Measurements from ENCODE around the gene HIC1.

Gene HIC1

DNA sequence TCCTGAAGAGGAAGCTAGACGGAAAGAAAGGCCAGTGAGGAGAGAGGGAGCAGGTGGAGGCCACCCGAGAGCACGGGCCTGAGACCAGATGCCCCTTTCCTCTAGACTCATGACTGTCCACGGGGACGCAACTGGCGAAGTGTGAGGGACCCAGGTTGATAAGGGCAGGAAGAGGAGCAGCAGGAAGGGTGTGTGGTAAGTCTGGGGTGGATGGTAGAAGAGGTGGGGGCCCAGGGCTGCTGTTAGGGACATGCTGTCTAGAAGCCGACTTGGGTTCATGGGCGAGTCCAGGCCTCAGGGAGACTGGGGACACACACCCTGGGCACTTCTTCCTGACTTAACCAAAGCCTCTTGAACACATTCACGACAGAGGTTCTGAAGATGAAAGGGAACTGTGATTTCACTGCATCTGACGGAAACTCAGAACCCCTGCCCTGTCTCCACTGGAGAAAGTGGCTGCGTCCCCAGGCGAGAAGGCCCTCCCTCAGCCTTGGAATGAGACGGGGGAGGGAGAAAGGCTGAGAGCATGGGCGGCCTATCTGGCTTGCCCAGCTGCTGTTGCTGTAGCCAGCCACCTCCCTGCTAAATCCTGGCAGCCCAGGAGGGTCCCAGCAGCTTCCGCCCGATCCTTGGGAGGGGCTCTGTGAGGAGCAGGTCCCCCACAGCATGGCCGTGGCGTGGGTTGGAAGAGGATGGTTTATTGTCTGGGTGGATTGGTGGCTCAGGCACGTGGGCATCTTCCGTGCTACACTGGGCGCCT, 6.0 kb downstream of the HIC1 start:
- peak; percentile 50 for DNase-seq (ENCODE audit: low read depth)

DNA sequence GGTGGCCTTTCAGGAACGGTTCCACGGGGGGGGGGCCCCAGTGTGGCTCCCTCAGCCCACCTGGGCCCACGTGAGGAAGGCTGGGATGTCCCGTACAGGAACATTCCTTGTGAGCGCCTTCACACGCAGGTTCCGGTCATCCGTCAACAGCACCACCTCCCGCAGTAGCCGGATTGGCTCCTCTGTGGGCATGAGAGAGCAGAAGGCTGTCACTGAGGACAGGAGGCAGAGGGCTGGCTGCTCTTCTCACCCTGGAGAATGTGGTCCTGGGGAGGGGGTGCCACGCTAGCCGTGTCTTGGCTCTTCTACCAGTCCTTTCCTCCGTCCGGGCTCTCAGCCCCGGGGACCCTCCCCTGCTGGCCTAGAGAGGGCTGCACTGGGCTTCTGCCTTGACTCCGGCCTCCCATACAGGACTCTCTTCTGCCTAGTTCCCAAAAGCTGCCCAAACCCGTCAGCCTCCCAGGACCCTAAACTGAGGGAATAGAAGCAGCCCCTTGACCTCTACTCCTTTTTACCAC, 6.6 kb downstream of the HIC1 start:
- DNase-seq (ENCODE audit: low read depth) = no peak

DNA sequence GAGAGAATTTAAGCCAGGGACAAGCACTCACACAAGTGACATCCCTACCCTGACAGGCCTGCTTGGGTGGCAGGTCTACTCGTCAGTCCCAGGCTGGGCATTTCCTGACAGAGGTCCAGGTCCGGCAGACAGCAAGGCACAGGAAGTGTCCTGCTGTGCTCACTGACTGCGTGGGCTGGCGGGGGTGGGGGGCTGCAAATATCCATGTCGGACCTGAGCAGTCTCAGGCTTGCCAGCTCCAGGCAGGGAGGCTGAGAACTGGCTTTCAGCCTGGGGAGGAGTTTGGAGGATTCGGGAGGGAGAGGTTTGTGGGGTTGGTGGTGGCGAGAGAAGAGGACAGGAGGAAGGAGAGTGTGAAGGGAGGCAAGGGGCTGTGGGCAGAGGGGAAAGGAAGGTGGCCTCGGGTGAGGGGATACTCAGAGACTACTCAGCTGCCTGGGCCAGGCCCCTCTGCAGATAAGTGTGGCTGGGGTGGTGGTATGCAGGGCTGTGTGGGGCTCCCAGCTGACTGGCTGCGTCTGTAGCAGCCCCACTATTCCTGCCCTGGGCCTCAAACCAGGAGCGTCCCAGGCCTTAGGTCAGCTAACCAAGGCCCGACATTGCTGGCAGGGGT, 7.8 kb downstream of the HIC1 start:
- DNase-seq (ENCODE audit: low read depth) = peak; percentile 59

DNA sequence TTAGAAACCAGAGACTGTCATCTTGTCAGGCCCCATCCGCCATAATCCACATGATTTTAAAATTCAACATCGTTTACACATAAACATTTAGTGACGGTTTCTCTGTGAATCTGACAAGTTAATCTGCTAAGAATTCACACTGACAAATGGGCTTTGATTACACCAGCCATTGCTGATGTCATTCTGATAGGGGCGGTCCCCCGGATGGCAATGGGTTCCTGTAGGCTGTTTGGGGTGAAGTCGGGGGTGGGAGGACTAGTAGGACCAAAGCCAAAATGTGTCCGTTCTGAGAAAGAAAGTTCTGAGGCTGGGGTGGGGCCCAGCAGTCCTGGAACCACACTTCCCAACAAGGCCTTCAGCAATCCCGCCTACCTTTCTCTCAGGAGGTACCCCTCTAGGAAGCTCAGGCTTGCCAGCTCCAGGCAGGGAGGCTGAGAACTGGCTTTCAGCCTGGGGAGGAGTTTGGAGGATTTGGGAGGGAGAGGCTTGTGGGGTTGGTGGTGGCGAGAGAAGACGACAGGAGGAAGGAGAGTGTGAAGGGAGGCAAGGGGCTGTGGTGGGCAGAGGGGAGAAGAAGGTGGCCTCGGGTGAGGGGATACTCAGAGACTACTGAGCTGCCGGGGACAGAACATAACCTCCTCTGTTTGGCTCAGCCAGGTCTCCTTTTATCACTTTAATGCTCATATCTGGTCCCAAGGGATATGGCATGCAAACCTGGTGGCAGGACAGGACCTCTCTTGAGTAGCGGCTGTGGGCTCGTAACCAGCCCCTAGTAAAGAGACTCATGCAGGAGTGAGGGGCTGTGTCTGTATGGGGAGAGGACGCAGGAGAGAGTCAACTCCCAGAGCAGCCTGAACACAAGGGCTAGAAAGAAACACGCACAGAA, 8.6 kb downstream of the HIC1 start:
- DNase-seq (ENCODE audit: low read depth) = peak; percentile 95

DNA sequence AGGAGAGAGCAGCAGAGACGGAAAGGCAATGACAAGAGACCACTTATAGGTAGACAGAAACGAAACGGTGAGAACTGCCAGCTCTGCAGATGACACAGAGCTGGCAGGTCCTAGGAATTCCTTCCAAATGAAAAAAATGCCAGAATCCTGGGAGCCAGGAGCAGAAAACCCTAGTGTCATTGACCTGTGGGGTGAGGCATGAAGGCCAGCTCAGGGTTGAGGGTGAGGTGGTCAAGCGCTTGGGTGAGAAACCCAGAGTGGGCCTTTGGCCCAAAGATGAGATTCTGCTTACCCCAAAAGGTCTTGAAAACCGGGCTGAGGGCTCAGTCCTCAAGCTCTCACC, 9.2 kb downstream of the HIC1 start:
- no peak for DNase-seq (ENCODE audit: low read depth)

DNA sequence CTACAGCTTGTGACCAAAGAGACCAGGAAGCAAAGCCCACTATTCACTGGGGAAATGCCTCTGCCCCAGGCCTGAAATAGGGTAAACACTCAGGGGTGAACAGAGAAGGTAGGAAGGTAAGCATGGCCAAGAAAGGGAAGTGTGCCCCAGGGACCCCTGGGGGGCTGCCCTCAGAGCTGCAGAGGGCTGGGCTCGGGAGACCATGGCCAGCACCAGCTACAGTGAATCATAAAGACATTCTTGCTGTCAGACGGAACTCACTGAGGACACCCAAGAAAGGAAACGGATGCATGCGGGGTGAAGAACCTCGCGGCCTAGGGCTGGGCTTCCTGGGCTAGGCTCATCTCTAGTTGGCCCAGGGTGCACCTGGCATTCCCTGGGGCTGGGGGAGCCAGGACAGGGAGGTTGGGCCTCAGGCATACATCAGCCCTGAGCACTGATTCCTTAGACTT, 9.6 kb downstream of the HIC1 start:
- peak; percentile 74 for DNase-seq (ENCODE audit: low read depth)

DNA sequence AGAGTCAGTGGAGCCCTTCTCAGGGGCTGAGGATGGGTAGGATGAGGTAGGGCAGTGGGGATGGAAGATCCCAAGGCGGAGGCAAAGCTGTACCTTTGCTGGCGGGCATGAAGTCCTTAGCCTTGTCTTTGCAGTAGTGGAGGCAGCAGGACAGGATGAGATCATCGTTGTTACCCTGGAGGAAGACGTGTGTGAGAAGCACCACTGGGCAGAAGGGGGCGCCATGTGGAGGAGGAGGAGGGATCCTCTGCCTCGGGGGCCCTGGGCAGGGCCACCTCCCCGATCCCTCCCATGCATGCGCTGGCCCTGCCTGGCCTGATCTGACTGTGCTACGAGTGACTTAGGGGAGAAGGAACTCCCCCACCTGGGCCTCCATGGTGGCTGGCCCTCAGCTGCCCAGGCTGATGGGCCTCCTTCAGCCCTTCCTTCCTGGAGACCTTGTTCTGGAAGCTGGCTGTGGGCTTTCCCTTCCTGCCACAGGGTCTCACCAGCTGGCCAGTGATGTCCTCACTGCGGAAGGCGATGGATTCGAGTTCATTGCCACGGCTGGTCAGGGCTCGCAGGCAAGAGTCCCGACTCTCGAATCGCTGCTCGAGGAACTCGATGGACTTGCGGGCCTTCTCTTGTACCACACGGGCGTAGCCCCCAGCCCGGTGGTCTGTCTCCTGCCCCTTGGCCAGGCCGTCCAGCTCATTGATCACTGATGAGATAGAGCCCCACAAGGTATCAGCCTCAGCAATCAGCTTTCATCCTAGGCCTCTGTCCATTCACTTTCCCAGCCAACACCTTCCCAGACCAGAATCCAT, 10.3 kb downstream of the HIC1 start:
- peak; percentile 90 for DNase-seq (ENCODE audit: low read depth)

DNA sequence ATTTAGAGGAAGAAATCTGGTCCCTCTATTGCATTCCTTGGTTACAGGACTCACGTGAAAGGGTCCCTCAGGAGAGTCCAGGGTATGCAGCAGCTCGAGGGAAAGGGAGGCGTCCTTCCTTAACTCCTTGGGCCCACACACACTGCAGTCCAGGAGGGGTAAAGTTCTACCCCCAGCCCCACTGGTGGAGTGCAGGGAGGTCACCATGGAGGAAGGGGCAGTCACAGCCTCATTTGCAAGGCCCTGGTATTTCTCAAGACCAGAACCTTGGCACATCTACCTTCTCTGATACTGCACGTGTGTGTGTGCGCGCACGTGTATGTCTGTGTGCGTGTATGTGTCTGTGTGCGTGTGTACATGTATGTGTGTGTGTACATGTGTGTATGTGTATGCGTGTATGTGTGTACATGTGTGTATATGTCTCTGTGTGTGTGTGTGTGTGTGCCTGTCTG, 11.1 kb downstream of the HIC1 start:
- no peak for DNase-seq (ENCODE audit: low read depth)

DNA sequence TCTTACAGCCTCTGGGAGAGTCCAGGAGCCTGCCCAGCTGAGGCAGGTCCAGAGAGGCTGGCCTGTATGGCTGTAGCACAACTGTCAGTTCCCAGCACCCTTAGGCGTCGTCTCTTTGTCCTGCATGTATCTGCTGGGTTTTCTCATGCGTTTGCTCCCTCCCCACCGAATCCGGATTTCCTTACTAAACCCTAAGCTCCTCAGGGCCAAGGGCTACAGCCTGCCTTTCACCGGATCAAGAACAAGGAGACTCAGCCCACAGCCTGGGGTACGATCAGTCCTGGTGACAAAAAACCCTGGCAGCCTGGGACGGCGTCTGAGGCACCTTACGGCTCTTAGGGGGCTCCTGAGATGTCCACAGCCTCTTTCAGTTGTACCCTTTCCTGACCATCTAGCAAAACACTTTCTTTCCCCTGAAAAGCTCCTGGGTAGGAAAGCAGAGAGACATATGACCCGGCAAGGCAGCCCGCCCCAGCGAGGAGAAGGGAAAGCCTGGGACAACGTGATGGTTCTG, 12.2 kb downstream of the HIC1 start:
- peak; percentile 40 for DNase-seq (ENCODE audit: low read depth)

DNA sequence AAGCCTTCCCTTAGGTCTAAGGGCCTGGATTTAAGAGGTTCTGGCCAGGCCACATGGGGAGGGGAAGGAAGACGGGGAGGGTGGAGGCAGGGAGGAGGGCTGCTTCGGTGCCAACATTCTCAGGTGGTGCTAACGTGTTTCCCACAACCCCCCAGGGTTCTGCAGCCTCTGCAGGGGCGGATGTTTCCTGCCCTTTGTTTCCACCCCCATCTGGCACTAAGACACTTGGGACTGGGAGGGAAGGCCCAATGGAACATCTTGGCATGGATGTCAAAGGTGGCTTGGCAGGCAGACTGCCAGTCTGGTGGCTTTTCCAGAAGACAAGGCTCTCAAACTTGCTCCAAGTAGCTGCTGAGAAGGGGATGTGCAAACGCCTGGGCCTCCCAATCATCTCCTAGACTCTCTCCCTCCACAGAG, 12.7 kb downstream of the HIC1 start:
- DNase-seq (ENCODE audit: low read depth) = peak; percentile 78

DNA sequence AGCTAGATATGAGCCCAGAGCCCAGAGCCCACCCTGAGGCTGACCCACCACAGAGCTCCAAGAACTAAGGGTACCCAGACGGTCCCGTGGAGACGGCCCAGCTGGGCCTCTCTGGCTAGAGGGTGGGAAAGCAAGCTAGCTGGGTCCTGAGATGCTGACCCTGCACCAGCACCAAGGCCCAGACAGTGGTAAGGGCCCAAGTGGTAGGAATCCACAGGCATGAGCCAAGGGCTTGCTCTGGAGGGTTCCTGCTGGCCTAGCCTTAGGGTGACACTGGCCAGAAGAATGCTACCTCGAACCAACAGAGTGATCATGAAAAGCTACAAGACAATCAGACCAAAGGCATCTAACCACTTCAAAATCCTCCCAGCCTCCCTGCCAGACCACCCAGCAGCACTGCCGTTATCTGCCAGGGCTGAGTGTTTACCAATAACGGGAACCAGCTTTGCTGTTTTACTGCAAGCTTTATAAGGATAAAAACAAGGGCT, 13.2 kb downstream of the HIC1 start:
- DNase-seq (ENCODE audit: low read depth) = peak; percentile 93

DNA sequence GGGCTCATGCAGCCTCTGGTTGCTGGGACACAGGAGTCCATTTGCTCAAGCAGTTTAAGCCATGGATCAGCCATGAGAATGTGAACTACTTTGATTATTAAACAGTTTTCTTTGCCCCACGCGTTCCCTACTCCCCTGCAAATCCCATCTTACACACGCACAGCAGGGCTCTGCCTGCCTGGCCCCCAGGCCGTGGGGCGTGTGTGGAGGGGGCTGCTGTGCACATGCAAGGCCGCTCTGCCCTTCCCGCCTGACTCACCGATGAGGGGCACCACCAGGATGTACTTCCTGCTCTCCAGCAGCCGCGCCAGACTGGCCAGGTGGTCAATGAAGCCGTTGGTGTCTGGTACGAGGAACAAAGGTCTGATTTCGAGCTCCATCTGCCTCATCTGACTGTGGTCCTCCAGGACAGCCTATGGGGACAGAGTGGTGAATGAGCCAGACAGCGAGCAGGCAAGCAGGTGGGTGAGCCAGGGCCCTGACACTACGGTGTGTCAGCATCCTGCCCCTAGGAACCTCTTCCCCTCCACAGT, 13.7 kb downstream of the HIC1 start:
- DNase-seq (ENCODE audit: low read depth) = peak; percentile 76

DNA sequence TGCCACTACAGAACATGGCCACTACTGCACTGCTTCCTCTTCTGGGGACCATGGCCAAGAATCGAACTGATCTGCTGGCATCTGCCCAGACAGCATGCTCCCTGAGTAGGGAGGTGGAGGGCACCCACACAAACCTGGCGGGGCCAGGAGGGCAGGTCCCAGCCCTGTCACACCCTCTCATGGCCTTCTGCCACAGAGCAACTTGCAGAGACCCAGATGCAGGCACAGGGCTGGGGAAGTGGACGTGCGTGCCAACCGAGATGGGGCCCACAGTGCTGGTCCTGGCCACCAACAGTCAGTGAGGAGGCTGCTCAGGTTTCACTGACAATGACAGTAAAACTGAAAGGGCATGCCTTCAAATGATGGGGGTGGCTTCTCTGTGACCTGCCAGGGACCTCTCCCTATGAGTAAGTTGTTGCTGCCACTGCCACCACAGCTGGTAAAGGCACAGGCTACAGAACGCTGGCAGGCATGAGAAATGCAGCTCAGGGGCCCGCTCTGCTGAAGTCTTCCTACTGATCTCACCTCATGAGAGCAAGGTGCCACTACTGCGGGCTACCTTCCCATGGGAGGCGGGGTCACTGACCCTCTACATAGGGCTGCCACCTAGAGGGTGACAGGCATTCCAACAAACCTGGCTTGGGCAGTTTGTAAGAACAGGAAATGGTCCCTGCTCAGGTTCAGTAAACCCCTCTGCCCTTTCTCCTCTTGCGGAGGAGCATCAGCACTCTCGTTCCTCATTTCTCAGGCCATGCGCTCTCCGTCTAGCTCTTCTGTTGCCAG, 15.5 kb downstream of the HIC1 start:
- DNase-seq (ENCODE audit: low read depth) = no peak

DNA sequence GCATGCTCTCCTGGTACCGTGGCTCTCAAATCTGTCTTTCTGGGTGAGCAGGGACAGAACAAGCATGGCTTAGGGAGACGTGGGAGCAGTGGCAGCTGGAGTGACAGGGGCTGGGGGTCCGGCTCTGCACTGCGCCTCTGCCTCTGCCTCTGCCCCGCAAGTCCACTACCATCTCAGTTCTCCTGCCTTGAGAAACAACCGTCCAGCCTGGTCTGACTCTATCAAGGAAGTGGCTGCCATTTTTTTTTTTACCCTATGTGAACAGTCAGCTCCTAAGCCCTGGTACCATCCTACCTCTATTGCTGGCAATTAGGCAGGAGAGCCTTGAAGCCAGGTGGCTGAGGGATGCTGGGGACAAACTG, 16.1 kb downstream of the HIC1 start:
- DNase-seq (ENCODE audit: low read depth) = no peak

DNA sequence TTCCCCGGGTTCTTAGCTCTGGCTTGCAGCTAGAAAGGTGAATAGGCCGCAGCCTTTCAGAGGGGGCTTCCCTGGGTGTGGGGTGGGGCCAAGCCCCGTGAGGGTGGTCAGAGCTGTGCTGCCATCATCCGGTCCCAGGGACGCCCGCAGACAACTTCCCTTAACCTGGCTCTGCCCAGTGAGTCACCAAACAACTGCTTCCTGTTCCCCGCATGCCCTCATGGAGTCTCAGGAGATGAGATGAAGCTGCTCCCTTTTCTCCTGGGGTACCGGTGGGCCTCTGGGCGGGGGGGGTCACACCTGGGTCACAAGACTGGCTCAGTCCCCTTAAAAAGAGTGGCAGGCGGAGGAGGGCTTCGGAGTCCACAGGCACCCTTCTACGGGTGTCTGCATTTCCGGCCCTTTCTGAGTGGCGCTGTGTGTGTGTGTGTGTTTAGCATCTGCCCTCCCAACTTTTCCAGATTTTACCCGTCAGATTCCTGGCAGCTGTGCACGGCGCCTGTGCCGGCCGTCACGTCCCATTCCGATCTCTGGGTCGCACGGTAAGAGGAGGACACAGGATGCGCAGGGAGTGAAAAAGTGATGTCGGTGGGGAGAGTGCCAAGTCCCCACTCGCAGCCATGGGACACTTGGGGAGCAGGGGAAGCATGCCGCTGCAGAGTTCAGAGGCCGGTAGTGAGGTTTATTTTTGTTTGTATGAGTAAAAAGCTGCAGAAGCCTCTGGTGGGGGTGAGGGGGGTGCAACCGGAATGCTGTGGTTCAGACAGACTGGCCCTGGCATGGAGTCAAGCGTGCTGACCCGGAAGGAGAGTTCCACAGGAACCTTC, 16.8 kb downstream of the HIC1 start:
- peak; percentile 87 for DNase-seq (ENCODE audit: low read depth)

DNA sequence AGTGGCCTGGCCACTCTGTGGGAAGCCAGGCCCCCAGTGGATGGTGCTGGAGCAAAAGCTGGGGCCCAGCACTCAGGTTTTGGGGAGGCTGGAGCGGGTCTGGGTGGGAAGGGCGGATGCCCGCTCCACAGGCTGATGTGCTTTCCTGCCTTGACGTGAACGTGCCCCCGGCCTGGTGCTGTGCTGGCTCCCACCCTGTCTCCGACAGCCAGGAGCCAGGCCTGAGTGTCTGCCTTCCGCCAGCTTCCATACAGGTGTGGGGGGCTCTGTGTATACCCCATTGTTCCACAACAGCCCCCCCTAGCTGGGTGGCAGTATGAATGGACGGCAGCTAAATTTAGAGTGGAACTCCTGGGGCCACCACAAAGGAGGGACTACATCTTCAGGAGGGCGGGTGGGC, 20.0 kb downstream of the HIC1 start:
- DNase-seq (ENCODE audit: low read depth) = no peak

DNA sequence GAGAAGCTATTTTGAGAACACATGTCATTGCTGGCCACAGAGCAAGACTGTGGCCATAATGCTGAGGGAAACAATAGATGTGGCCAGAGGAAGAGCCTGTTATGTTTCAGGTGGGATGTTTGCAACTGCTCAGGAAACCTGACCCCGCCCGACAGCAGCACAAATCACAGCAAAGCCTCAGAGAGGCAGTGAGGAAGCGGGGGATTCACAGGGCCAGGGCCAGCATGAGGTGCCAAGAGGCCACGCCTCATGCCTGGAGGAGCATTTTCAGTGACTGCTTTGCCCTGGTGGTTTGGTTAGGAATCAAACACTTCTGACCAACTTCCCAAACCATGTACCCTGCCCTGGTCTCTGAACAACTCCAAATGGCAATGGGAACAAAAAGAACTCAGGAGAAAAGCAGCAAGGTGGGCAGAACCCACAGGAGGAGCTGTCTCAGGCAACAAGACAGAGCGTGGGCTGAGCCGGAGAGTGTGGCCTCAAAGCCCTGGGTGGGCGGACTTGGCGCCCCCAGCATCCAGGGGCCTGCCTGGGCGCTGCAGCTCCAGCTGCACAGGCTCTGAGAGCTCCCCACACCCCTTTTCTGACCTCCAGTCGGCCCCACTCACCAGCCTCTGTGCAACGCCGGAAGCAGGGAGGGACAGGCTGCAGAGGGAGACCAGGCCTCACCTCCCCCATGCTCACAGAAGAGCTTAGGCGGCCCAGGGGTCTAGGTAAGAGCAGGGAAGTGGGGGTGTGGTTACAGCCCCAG, 20.6 kb downstream of the HIC1 start:
- DNase-seq (ENCODE audit: low read depth) = peak; percentile 84

DNA sequence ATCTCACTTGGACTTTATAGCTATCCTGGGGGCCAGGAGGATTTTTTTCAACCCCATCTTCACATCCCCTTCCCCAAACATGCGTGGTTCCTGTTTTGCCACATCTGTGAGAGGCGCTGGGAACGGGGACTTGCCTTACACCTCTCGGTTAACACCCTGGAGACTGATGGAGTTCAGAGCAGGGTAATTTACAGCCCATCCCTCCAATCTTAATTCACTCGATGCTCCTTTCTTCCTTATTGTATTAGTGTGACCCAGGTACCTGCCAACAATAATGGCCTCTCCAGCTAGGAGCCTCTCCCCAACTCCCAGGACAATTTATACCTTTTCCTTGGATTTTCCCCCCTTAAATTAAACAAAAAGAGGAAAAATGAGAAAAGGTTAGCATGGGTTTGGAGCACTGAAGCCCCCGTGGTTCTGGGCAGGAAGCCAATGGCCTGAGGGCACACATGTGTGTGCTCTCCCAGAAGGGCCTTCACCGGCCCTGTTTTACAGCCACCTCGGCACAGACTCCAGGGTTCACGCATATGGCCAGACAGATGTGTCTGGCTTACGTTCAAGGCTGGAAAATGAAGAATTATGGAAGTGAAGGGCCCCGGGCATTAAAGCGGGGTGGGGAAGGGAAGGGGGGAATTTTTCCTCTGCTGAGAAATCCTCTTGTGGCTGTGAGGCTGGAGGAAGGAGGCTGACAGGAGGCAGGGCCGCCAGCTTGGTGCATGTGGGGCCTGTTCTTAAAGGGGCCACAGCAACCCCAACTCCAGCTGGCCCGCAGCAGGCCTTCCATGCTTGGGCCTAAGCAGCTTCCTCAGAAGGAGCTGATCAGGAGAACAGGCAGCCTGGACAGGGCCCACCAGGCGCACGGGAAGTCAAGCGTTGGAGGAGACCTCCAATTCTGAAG, 21.4 kb downstream of the HIC1 start:
- DNase-seq (ENCODE audit: low read depth) = no peak
